Naive thymus-derived CD4-positive, alpha-beta T cell (primary cell): Measurements from ENCODE around the gene ADSL. TPM values are rescaled to one million over a fixed set of nuclear protein-coding genes. Genes with fewer than 3 reads are reported as not detected.
A peak's percentile ranks its signal among the peaks of the same experiment; 100 is the strongest.

ENCODE experiments used
- ATAC-seq: fragments of 150-1000 bp; cut with Tn5 transposase; 2 replicates; pipeline ENCODE4 v1.10.0; 2021; ENCODE audit warnings: mild to moderate bottlenecking, moderate library complexity
- CTCF ChIA-PET: fragments of 350-600 bp; sonication (Branson Sonifier 250); formaldehyde crosslinking; loops from one replicate; lab custom pipeline; 2021; ENCODE audit warnings: antibody characterized with exemption; lab: Charles Lee
- POLR2A ChIA-PET: fragments of 350-600 bp; sonication (Branson Sonifier 250); formaldehyde crosslinking; loops from one replicate; lab custom pipeline; 2021; ENCODE audit warnings: antibody characterized with exemption, inconsistent platforms; lab: Charles Lee
- DNase-seq, 9 donors: peaks; one replicate each; pipeline versions ENCODE4 v3.0.0 to v3.0.0-alpha.2; 2020 to 2022; ENCODE audit warnings: mixed read lengths in 1 of 9
- H3K27ac ChIP-seq: one replicate; pipeline ENCODE4 v1.7.0; 2013; ENCODE audit warnings: mild to moderate bottlenecking, low read depth, low read length, moderate library complexity
- H3K27me3 ChIP-seq, 2 donors: one replicate each; pipeline ENCODE4 v1.7.0; 2013; ENCODE audit warnings: low read length in 2 of 2, mild to moderate bottlenecking in 2 of 2, moderate library complexity in 2 of 2; ENCODE audit not compliant: control insufficient read depth in 2 of 2, insufficient read depth in 2 of 2
- H3K36me3 ChIP-seq, 3 experiments: 1 replicate in 2 of 3; 2 replicates in 1 of 3; pipeline ENCODE4 v1.7.0; 2013; ENCODE audit warnings: low read length in 3 of 3, mild to moderate bottlenecking in 3 of 3, moderate library complexity in 1 of 3; ENCODE audit not compliant: insufficient read depth in 3 of 3, control insufficient read depth in 2 of 3
- H3K4me1 ChIP-seq, 2 donors: one replicate each; pipeline ENCODE4 v1.7.0; 2013; ENCODE audit warnings: low read length in 2 of 2, mild to moderate bottlenecking in 2 of 2, moderate library complexity in 1 of 2; ENCODE audit not compliant: control insufficient read depth in 2 of 2, insufficient read depth in 2 of 2
- H3K4me3 ChIP-seq: 2 replicates; pipeline ENCODE4 v1.7.0; 2013; ENCODE audit warnings: mild to moderate bottlenecking, low read length
- H3K9me3 ChIP-seq, 3 experiments: 1 replicate in 2 of 3; 2 replicates in 1 of 3; pipeline ENCODE4 v1.7.0; 2013; ENCODE audit warnings: low read length in 3 of 3; ENCODE audit not compliant: control insufficient read depth in 2 of 3
- H3K27ac Mint-ChIP-seq, 9 donors: one replicate each; pipeline ENCODE4 v1.8.0; 2020 to 2022; ENCODE audit warnings: mixed read lengths in 9 of 9, mild to moderate bottlenecking in 8 of 9, moderate library complexity in 5 of 9, inconsistent platforms in 2 of 9
- H3K27me3 Mint-ChIP-seq, 5 donors: one replicate each; pipeline ENCODE4 v1.8.0; 2021 to 2022; ENCODE audit warnings: mixed read lengths in 5 of 5, mild to moderate bottlenecking in 1 of 5
- H3K36me3 Mint-ChIP-seq, 5 donors: one replicate each; pipeline ENCODE4 v1.8.0; 2020 to 2022; ENCODE audit warnings: mixed read lengths in 5 of 5, mild to moderate bottlenecking in 3 of 5, inconsistent platforms in 1 of 5
- H3K4me1 Mint-ChIP-seq, 7 donors: one replicate each; pipeline ENCODE4 v1.8.0; 2020 to 2022; ENCODE audit warnings: mixed read lengths in 7 of 7, mild to moderate bottlenecking in 3 of 7, inconsistent platforms in 1 of 7
- H3K4me3 Mint-ChIP-seq, 10 donors: one replicate each; pipeline ENCODE4 v1.8.0; 2020 to 2022; ENCODE audit warnings: mild to moderate bottlenecking in 10 of 10, mixed read lengths in 10 of 10, moderate library complexity in 6 of 10, inconsistent platforms in 2 of 10
- H3K9me3 Mint-ChIP-seq, 11 donors: one replicate each; pipeline ENCODE4 v1.8.0; 2020 to 2022; ENCODE audit warnings: mixed read lengths in 11 of 11, mild to moderate bottlenecking in 4 of 11, inconsistent platforms in 1 of 11, moderate library complexity in 1 of 11
- intact Hi-C, 2 donors: fragments of 100-400 bp; cut with micrococcal nuclease; formaldehyde crosslinking; loops; one replicate each; pipeline ENCODE4 v1.15.1; 2023
- polyA plus RNA-seq, 2 donors: library from polyadenylated mRNA; unstranded; fragments of 300-500 nt; fragmentation: Illumina TruSeq; gene quantifications; one replicate each; pipeline ENCODE4 v1.2.3, GENCODE V29; 2021
- total RNA-seq, 6 experiments: library from RNA in 5 of 6; stranded (reverse) in 5 of 6; gene quantifications; 1 replicate in 5 of 6; 2 replicates in 1 of 6; pipeline ENCODE4 v1.2.3 and lab custom pipeline; 2021 to 2026

Gene ADSL
- total and polyA plus RNA-seq, 7 experiments from 2014 or later, result 54.4 to 127 (median 65.7) TPM

DNA sequence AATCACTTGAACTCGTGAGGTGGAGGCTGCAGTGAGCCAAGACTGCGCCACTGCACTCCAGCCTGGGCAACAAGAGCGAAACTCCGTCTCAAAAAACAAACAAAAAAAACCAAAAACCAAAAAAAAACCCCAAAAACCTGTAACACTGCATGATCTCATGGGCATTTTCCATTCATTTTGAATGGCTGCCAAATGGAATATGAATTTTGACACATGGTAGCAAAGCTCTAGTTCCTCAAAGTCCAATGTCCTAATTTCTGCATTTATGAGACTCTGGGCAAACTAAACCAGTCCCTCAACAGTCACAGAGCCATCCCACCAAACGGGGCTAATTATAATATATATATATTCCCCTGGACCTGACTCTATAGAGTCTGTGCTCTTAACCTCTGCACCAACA lies 85.9 kb downstream of the ADSL start:
- POLR2A ChIA-PET, result interaction anchor here (1.1 kb wide), 1 partner anchor 47 kb away, joined by 3 read pairs; no protein-coding TSS in a partner anchor
- H3K27ac ChIP-seq, result no peak overlapping the region
- H3K36me3 Mint-ChIP-seq, result peaks cover 3 to 56% (median 17%) of the 10 kb centered on the region in 5 donors
- ATAC-seq (no peak), DNase-seq (no peak)
- H3K4me1 Mint-ChIP-seq, result peaks cover 24 to 56% (median 45%) of the 10 kb centered on the region in 7 donors
- no peak overlapping the region for H3K4me3 Mint-ChIP-seq
- no peaks in the 10 kb centered on the region for H3K9me3 Mint-ChIP-seq
- intact Hi-C loops, result no loop called here
- H3K27me3 ChIP-seq, result no peaks in the 10 kb centered on the region
- H3K4me1 ChIP-seq, result peaks cover 9% of the 10 kb centered on the region in 2 donors
- no peak overlapping the region for H3K4me3 ChIP-seq
- H3K36me3 ChIP-seq, result peaks cover 33 to 76% (median 40%) of the 10 kb centered on the region in 3 experiments
- no peaks in the 10 kb centered on the region for H3K9me3 ChIP-seq
- H3K27ac Mint-ChIP-seq, result peak overlapping the region in 3 of 9 donors; percentile 45 to 59 (median 46)
- CTCF ChIA-PET, result interaction anchor here (1.1 to 1.2 kb wide), 2 partner anchors 55 to 56 kb away, joined by 3 to 5 read pairs; no protein-coding TSS in a partner anchor
- no peaks in the 10 kb centered on the region for H3K27me3 Mint-ChIP-seq

GRCh38 chr22:40432625-40433024 lies 86.3 kb downstream of the ADSL start:
- Mint-ChIP-seq H3K36me3 (peaks cover 3 to 51% (median 17%) of the 10 kb centered on the region in 5 donors), H3K27me3 (no peaks in the 10 kb centered on the region), H3K4me3 (no peak overlapping the region), H3K27ac (peak overlapping the region in 3 of 9 donors; percentile 46 to 62 (median 59)), H3K4me1 (peaks cover 27 to 61% (median 50%) of the 10 kb centered on the region in 7 donors), H3K9me3 (no peaks in the 10 kb centered on the region)
- ChIA-PET CTCF (interaction anchor here (0.9 to 1.2 kb wide), 5 partner anchors 25 to 56 kb away, joined by 3 to 5 read pairs (median 3); no protein-coding TSS in a partner anchor), POLR2A (interaction anchor here (1.1 to 1.2 kb wide), 2 partner anchors 17 to 47 kb away, joined by 3 read pairs; no protein-coding TSS in a partner anchor)
- Histone ChIP-seq H3K9me3 (no peaks in the 10 kb centered on the region), H3K4me1 (peaks cover 10 to 12% of the 10 kb centered on the region in 2 donors), H3K27me3 (no peaks in the 10 kb centered on the region), H3K4me3 (no peak overlapping the region), H3K36me3 (peaks cover 33 to 71% (median 40%) of the 10 kb centered on the region in 3 experiments), H3K27ac (no peak overlapping the region)
- intact Hi-C loops, result no loop called here
- ATAC-seq, result no peak
- DNase-seq, result no peak

DNA sequence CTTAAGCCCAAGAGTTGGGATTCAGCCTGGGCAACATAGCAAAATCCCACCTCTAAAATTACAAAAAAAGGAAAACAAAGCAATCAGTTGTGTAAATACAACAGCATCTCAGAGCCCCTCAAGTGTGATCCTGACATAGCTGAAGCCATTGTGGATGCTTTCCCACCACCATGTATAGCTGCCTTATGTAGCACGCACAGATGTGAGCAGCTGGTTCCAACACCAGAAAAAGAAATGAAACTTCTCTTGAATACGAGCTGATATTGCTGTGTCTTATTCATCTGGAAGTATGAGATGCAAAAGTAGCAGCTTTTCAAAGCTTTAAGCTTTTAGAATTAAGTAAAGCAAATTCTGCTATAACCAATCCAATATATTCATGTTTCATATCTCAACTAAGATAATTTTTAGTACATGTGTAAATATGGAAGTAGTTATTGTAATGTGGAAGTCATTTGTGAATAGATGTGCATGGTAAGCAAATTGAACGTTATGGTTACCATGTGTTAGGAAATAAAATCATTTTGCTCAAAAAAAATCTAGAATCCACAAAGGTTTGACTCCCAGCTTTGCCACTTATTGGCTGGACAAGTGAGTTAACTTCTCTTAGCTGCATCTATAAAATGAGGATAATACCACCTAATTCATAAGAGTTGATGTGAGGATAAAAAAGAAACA lies 87.3 kb downstream of the ADSL start:
- peaks cover 3 to 47% (median 17%) of the 10 kb centered on the region in 5 donors for H3K36me3 Mint-ChIP-seq
- POLR2A ChIA-PET, result interaction anchor here (0.9 to 1.2 kb wide), 5 partner anchors 18 to 59 kb away, joined by 3 to 4 read pairs (median 3); no protein-coding TSS in a partner anchor
- Histone ChIP-seq H3K4me1 (peaks cover 10 to 20% of the 10 kb centered on the region in 2 donors), H3K27ac (no peak overlapping the region), H3K9me3 (no peaks in the 10 kb centered on the region), H3K27me3 (no peaks in the 10 kb centered on the region), H3K36me3 (peaks cover 26 to 62% (median 32%) of the 10 kb centered on the region in 3 experiments), H3K4me3 (no peak overlapping the region)
- DNase-seq, result no peak
- no peak for ATAC-seq
- H3K4me3 Mint-ChIP-seq, result no peak overlapping the region
- CTCF ChIA-PET, result interaction anchor here (0.7 to 1.2 kb wide), 8 partner anchors 9 to 564 kb away, joined by 3 to 5 read pairs (median 4); no protein-coding TSS in a partner anchor
- no peak overlapping the region for H3K27ac Mint-ChIP-seq
- H3K9me3 Mint-ChIP-seq, result no peaks in the 10 kb centered on the region
- intact Hi-C loops, result no loop called here
- H3K4me1 Mint-ChIP-seq, result peaks cover 31 to 70% (median 59%) of the 10 kb centered on the region in 7 donors
- H3K27me3 Mint-ChIP-seq, result no peaks in the 10 kb centered on the region

DNA sequence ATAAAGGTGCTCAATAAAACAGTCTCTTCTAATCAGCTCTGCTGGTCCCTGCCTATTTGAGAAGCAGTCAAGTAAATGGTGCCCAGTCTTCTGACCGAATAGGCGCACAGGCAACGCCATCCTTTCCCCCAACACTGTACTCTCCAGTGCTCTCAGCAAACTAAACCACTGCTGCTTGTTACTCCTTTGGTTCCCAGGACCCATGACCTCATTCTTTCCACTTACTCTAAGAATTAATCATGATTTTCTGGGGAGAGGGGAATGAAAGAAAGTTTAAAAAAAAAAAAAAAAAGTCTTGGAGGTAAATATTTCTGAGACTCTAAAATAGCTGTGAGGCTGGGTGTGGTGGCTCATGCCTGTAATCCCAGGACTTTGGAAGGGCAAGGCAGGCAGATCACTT lies 87.8 kb downstream of the ADSL start:
- Histone ChIP-seq H3K27me3 (no peaks in the 10 kb centered on the region), H3K27ac (no peak overlapping the region), H3K4me3 (no peak overlapping the region), H3K9me3 (no peaks in the 10 kb centered on the region), H3K4me1 (peaks cover 10 to 23% of the 10 kb centered on the region in 2 donors), H3K36me3 (peaks cover 22 to 56% (median 26%) of the 10 kb centered on the region in 3 experiments)
- H3K27me3 Mint-ChIP-seq, result no peaks in the 10 kb centered on the region
- H3K27ac Mint-ChIP-seq, result peak overlapping the region in 2 of 9 donors; percentile 34 to 38
- intact Hi-C loops, result no loop called here
- H3K36me3 Mint-ChIP-seq, result peaks cover 3 to 41% (median 13%) of the 10 kb centered on the region in 5 donors
- H3K4me1 Mint-ChIP-seq, result peaks cover 31 to 71% (median 60%) of the 10 kb centered on the region in 7 donors
- ATAC-seq (no peak), DNase-seq (no peak)
- ChIA-PET CTCF (interaction anchor here (0.6 to 1.1 kb wide), 4 partner anchors 10 to 212 kb away, joined by 3 to 5 read pairs (median 4); no protein-coding TSS in a partner anchor), POLR2A (interaction anchor here (0.9 to 1.0 kb wide), 2 partner anchors 25 to 49 kb away, joined by 4 read pairs; no protein-coding TSS in a partner anchor)
- H3K9me3 Mint-ChIP-seq, result no peaks in the 10 kb centered on the region
- no peak overlapping the region for H3K4me3 Mint-ChIP-seq

DNA sequence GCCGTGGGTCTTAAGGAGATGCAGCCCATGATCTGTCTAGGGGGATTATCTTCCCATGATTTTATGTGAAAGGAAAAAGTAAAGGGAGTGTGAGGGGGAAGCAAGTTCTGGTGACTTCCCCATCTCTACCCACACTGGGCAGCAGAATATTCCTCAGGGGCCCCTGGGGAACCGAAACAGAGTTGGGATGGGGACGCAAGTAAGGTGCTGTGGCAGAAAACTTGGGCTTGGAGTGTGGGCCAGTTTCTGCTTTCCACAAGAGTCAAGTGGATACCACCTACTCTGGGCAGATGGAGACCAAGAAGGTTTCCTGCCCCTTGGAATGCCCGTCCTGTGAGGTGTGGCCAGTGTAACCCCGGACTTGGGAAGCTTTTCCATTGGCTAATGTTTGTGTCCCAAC lies 88.4 kb downstream of the ADSL start:
- Mint-ChIP-seq H3K9me3 (no peaks in the 10 kb centered on the region), H3K27ac (peak overlapping the region in 1 of 9 donors; percentile 39), H3K36me3 (peaks cover 0 to 35% (median 9%) of the 10 kb centered on the region in 5 donors), H3K4me1 (peaks cover 26 to 72% (median 58%) of the 10 kb centered on the region in 7 donors), H3K4me3 (no peak overlapping the region), H3K27me3 (no peaks in the 10 kb centered on the region)
- no peak for DNase-seq
- intact Hi-C loops, result no loop called here
- H3K27me3 ChIP-seq, result no peaks in the 10 kb centered on the region
- H3K36me3 ChIP-seq, result peaks cover 16 to 50% (median 20%) of the 10 kb centered on the region in 3 experiments
- H3K27ac ChIP-seq, result no peak overlapping the region
- CTCF ChIA-PET, result interaction anchor here (0.6 to 6.9 kb wide), 7 partner anchors 25 to 57 kb away, joined by 3 to 97 read pairs (median 5); no protein-coding TSS in a partner anchor
- no peak overlapping the region for H3K4me3 ChIP-seq
- H3K4me1 ChIP-seq, result peaks cover 10 to 23% of the 10 kb centered on the region in 2 donors
- H3K9me3 ChIP-seq, result no peaks in the 10 kb centered on the region
- POLR2A ChIA-PET, result no interaction called here
- no peak for ATAC-seq
